GM23248 (cell line): ENCODE measurements around the gene PMP22. TPM values are rescaled to one million over a fixed set of nuclear protein-coding genes. Genes with fewer than 3 reads are reported as not detected.

Source experiments
- DNase-seq: peaks from one replicate; pipeline ENCODE4 v3.0.0-alpha.2; 2015
- H2AFZ ChIP-seq: fragments of 200-600 bp; sonication (generic); 2 replicates; pipeline ENCODE4 v1.6.1; 2016; ENCODE audit warnings: antibody characterized with exemption
- H3F3A ChIP-seq: fragments of 200-600 bp; sonication (generic); 2 replicates; pipeline ENCODE4 v1.6.1; 2016; ENCODE audit warnings: mild to moderate bottlenecking, antibody characterized with exemption, mixed run types; ENCODE audit not compliant: insufficient read depth
- H3K27ac ChIP-seq: fragments of 200-600 bp; sonication (generic); 2 replicates; pipeline ENCODE4 v1.5.1; 2016; ENCODE audit warnings: mild to moderate bottlenecking
- H3K27me3 ChIP-seq: fragments of 200-600 bp; sonication (generic); replicated peaks from 2 replicates; pipeline ENCODE4 v1.6.1; 2016; ENCODE audit warnings: mild to moderate bottlenecking; ENCODE audit not compliant: insufficient read depth
- H3K36me3 ChIP-seq: fragments of 200-600 bp; sonication (generic); 2 replicates; pipeline ENCODE4 v1.6.1; 2016; ENCODE audit warnings: low read depth, mild to moderate bottlenecking
- H3K4me1 ChIP-seq: fragments of 200-600 bp; sonication (generic); 2 replicates; pipeline ENCODE4 v1.6.1; 2016; ENCODE audit warnings: mild to moderate bottlenecking; ENCODE audit not compliant: insufficient read depth
- H3K4me2 ChIP-seq: fragments of 200-600 bp; sonication (generic); one replicate; pipeline ENCODE4 v1.6.1; 2016; ENCODE audit warnings: mild to moderate bottlenecking; ENCODE audit not compliant: unreplicated experiment
- H3K4me3 ChIP-seq: fragments of 200-600 bp; sonication (generic); 2 replicates; pipeline ENCODE4 v1.5.1; 2016; ENCODE audit warnings: mild to moderate bottlenecking
- H3K79me2 ChIP-seq: fragments of 200-600 bp; sonication (generic); 2 replicates; pipeline ENCODE4 v1.6.1; 2016; ENCODE audit warnings: mild to moderate bottlenecking; ENCODE audit not compliant: insufficient read depth
- H3K9ac ChIP-seq: fragments of 200-600 bp; sonication (generic); 2 replicates; pipeline ENCODE4 v1.6.1; 2016; ENCODE audit warnings: mild to moderate bottlenecking
- H3K9me2 ChIP-seq: fragments of 200-600 bp; sonication (generic); 2 replicates; pipeline ENCODE4 v1.6.1; 2016; ENCODE audit warnings: mixed run types, mild to moderate bottlenecking, moderate library complexity; ENCODE audit not compliant: insufficient read depth
- H3K9me3 ChIP-seq: fragments of 200-600 bp; sonication (generic); one replicate; pipeline ENCODE4 v1.6.1; 2017; ENCODE audit warnings: low read depth
- H4K20me1 ChIP-seq: fragments of 200-600 bp; sonication (generic); 2 replicates; pipeline ENCODE4 v1.6.0; 2016; ENCODE audit not compliant: insufficient read depth
- EZH2 ChIP-seq: fragments of 200-600 bp; sonication (generic); IDR thresholded peaks from 2 replicates; pipeline ENCODE4 v1.6.1; 2018; ENCODE audit warnings: antibody characterized with exemption, mild to moderate bottlenecking; ENCODE audit not compliant: insufficient read depth, poor library complexity, severe bottlenecking
- EZH2phosphoT487 ChIP-seq: fragments of 200-600 bp; sonication (generic); IDR thresholded peaks from 2 replicates; pipeline ENCODE4 v1.6.1; 2018; ENCODE audit warnings: antibody characterized with exemption, moderate library complexity, mild to moderate bottlenecking, low read depth; ENCODE audit not compliant: insufficient read depth
- WGBS, 2 experiments: methylation state at CpG; one replicate each; pipeline ENCODE4 v1.1.6; 2015 to 2017; ENCODE audit warnings: low lambda C conversion rate in 2 of 2, low coverage in 1 of 2; ENCODE audit errors: missing lambda C conversion rate in 2 of 2; 5-methylcytosine and 5-hydroxymethylcytosine counted together
- in situ Hi-C: fragments of 300-500 bp; cut with MboI; formaldehyde crosslinking; loops from 2 replicates; pipeline ENCODE4 v1.15.0; 2020
- polyA plus RNA-seq: library from polyadenylated mRNA; unstranded; fragments of >200 nt; fragmentation: Nextera tagmentation; extraction: Ambion mirVana; gene quantifications from 2 replicates; pipeline ENCODE4 v1.2.1, GENCODE V29; 2016
- total RNA-seq: library from RNA; depleted of rRNA; stranded (reverse); fragments of >200 nt; shearing (Covaris generic); gene quantifications from 2 replicates; pipeline ENCODE4 v1.2.3, GENCODE V29; 2014

PMP22 gene
- total and polyA plus RNA-seq, 2 experiments from 2014 or later = 67.2 to 124 TPM

DNA sequence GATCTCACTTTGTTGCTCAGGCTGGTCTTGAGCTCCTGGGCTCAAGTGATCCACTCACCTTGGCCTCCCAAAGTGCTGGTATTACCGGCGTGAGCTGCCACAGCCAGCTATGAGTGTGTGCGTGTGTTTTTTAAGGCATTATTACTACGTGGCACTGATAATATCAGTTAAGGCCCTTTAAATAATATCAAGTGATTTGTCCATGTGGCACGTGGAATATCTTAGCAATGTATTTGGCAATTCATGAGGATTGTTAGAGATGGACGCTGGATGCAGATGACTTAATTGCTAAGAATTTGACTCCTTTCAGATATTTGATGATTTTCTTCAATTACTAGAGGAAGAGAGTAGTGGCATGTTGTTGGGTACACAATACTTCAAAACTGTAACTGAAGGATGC, 25.5 kb upstream of the PMP22 start:
- peaks cover 34% of the 10 kb centered on the region for H3K4me1 ChIP-seq
- DNase-seq = peak; percentile 70
- H4K20me1 ChIP-seq = no peaks in the 10 kb centered on the region
- H3K4me2 ChIP-seq = peak overlapping the region; percentile 3
- no peaks in the 10 kb centered on the region for H3K27me3 ChIP-seq
- H3K9me3 ChIP-seq = no peaks in the 10 kb centered on the region
- WGBS, 2 experiments = 44 to 46% methylated on average over 6 of the region's 6 CpGs
- no peaks in the 10 kb centered on the region for H3K79me2 ChIP-seq
- no peak overlapping the region for H3K4me3 ChIP-seq
- in situ Hi-C loops = no loop called here
- peak overlapping the region; percentile 38; the same call in 1 of the 2 replicates for H2AFZ ChIP-seq
- H3F3A ChIP-seq = peaks cover 26% of the 10 kb centered on the region
- peak overlapping the region; percentile 40; the same call in 1 of the 2 replicates for H3K9ac ChIP-seq
- H3K9me2 ChIP-seq = no peaks in the 10 kb centered on the region
- H3K36me3 ChIP-seq = no peaks in the 10 kb centered on the region
- H3K27ac ChIP-seq = peak overlapping the region; percentile 64
- TF ChIP-seq EZH2 (no peak), EZH2phosphoT487 (no peak)

DNA sequence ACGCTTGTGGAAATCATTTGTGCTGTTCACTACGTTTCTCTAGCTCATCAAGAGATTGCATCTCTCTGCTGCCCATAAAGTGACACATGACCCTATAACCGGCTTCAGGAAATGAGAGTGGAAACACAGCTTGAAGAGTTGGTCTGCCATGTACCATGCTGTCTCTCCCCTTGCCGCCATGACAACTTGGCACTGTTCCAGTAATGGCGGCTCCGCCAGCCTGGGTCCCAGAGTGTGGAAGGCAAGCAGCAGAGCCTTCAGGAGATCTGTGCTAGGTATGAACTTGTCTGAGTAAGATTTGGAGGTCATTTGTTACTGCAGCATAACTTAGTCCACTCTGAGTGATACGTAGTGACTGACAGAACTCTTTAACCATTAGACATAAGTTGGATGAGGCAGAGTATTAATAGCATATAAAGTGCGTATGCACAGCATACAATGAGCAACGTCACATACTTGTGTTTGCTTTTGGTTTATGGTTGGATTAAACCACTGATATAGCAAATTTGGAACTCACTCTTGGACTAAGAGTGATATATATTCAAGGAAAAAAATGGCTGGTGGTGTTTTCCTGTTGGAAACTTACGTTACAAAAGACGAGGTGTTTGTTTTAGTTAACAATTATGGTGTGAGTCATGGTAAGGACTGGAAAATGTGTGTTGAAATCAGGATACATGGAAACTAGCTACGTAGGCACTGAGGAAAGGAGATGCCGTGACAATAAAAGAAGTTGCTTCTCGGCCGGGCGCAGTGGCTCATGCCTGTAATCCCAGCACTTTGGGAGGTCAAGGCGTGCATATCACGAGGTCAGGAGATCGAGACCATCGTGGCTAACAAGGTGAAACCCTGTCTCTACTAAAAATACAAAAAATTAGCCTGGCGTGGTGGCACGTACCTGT, 24.4 kb upstream of the PMP22 start:
- 0 out of 2 replicates have a peak overlapping the region, but pooled peaks have one; percentile 64 for H3K27ac ChIP-seq
- peaks cover 34% of the 10 kb centered on the region for H3K4me1 ChIP-seq
- no peaks in the 10 kb centered on the region for H3K9me2 ChIP-seq
- peaks cover 26% of the 10 kb centered on the region for H3F3A ChIP-seq
- H3K9me3 ChIP-seq = no peaks in the 10 kb centered on the region
- no peaks in the 10 kb centered on the region for H3K27me3 ChIP-seq
- H3K4me3 ChIP-seq = no peak overlapping the region
- H3K36me3 ChIP-seq = no peaks in the 10 kb centered on the region
- no peak overlapping the region for H3K4me2 ChIP-seq
- peak; percentile 64 for DNase-seq
- 72 to 75% methylated on average over 22 of the region's 22 CpGs for WGBS, 2 experiments
- no peaks in the 10 kb centered on the region for H3K79me2 ChIP-seq
- TF ChIP-seq EZH2 = no peak
- no peak for TF ChIP-seq EZH2phosphoT487
- in situ Hi-C loops = no loop called here
- H4K20me1 ChIP-seq = no peaks in the 10 kb centered on the region
- H3K9ac ChIP-seq = no peak overlapping the region
- no peak overlapping the region for H2AFZ ChIP-seq

- H3K36me3 ChIP-seq = no peaks in the 10 kb centered on the region
- TF ChIP-seq EZH2 (no peak), EZH2phosphoT487 (no peak)
- no peak for DNase-seq
- no peak overlapping the region for H3K9ac ChIP-seq
- in situ Hi-C loops = no loop called here
- peaks cover 34% of the 10 kb centered on the region for H3K4me1 ChIP-seq
- no peaks in the 10 kb centered on the region for H3K9me2 ChIP-seq
- H3K27me3 ChIP-seq = no peaks in the 10 kb centered on the region
- no peak overlapping the region for H3K4me3 ChIP-seq
- H3K4me2 ChIP-seq = no peak overlapping the region
- H2AFZ ChIP-seq = no peak overlapping the region
- no peaks in the 10 kb centered on the region for H4K20me1 ChIP-seq
- H3K9me3 ChIP-seq = no peaks in the 10 kb centered on the region
- whole genome bisulfite sequencing, 2 experiments = 76 to 86% methylated on average over 1 of the region's 1 CpG
- no peak overlapping the region for H3K27ac ChIP-seq
- H3K79me2 ChIP-seq = no peaks in the 10 kb centered on the region
- peaks cover 26% of the 10 kb centered on the region for H3F3A ChIP-seq
These were observed 23.7 kb upstream of the PMP22 start for GRCh38 chr17:15288859-15289258.

DNA sequence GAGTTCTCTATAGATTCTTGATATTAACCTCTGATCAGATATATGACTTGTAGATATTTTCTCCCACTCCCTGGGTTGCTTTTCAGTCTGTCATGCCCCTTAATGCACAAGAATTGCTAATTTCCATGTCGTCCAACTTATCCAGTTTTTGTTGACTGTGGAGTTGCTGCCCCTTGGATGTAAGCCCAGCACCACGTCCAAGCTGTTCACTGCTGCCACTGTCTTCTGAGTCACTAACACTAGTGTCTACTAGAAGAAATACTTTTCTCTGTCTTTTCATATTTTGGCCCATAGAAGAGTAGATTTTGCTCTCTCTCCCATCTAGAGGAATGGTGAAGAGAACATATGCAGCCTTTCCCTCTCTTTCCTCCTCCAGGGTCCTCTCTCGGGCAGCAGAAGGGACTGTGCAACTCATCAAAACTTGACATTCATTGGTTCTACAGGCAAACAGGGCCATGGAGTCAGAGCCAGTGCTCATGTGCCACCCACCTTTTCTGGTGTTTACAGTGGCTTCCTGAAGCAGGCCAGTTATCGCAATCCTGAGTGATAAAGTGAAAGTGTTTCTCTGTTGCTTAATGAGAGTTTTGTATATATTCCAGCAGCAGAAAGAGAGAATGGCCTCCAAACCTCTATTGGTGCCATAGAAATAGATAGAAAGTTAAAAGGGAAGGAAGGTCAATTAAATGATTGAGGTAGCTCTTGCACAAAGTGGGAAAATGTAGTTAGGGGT, 22.6 kb upstream of the PMP22 start:
- H3K9me3 ChIP-seq = no peaks in the 10 kb centered on the region
- H3K27ac ChIP-seq = no peak overlapping the region
- 24 to 29% methylated on average over 4 of the region's 4 CpGs for WGBS, 2 experiments
- DNase-seq = peak; percentile 70
- peaks cover 26% of the 10 kb centered on the region for H3F3A ChIP-seq
- in situ Hi-C loops = no loop called here
- H3K79me2 ChIP-seq = no peaks in the 10 kb centered on the region
- peak overlapping the region; percentile 49 for H2AFZ ChIP-seq
- peaks cover 34% of the 10 kb centered on the region for H3K4me1 ChIP-seq
- H3K9ac ChIP-seq = no peak overlapping the region
- TF ChIP-seq EZH2 (no peak), EZH2phosphoT487 (no peak)
- no peak overlapping the region for H3K4me2 ChIP-seq
- H3K27me3 ChIP-seq = no peaks in the 10 kb centered on the region
- H4K20me1 ChIP-seq = no peaks in the 10 kb centered on the region
- H3K9me2 ChIP-seq = no peaks in the 10 kb centered on the region
- no peak overlapping the region; the same call in 1 of the 2 replicates for H3K4me3 ChIP-seq
- no peaks in the 10 kb centered on the region for H3K36me3 ChIP-seq
